ENCODE results near the gene SMAD7. TPM values are rescaled to one million over a fixed set of nuclear protein-coding genes. Genes with fewer than 3 reads are reported as not detected.
A peak's percentile ranks its signal among the peaks of the same experiment; 100 is the strongest.

Gene SMAD7
- total and polyA plus RNA-seq, 9 donors: 10.7 to 36.5 (median 13.7) TPM

- Histone ChIP-seq H3K27ac (peak overlapping the region; percentile 44 to 67), H3K9me3 (no peaks in the 10 kb centered on the region), H3K4me1 (ENCODE audit: insufficient read depth) (peaks cover 42% of the 10 kb centered on the region), H3K4me3 (peak overlapping the region; percentile 15), H3K36me3 (no peaks in the 10 kb centered on the region), H3K27me3 (no peaks in the 10 kb centered on the region)
- peak in 1 of 5 donors; percentile 30 for DNase-seq
- intact Hi-C loops (cut with DNase I): loop anchor here in 1 of 4 donors (10.0 kb wide), 1 partner anchor 164 kb away; no protein-coding TSS in a partner anchor
- TF ChIP-seq EP300 (IDR thresholded peaks at IDR 0.05): no peak
- TF ChIP-seq POLR2A (IDR thresholded peaks at IDR 0.05): no peak
- no peak for TF ChIP-seq CTCF (IDR thresholded peaks at IDR 0.05)
- WGBS, 3 donors: 35 to 48% (median 45%) methylated on average over 9 of the region's 9 CpGs
Measured at GRCh38 chr18:48938827-48939204, 11.9 kb downstream of the SMAD7 start.

GRCh38 chr18:48937869-48938750 lies 12.7 kb downstream of the SMAD7 start:
- DNase-seq: peak in 1 of 5 donors; percentile 14
- Histone ChIP-seq H3K4me1 (ENCODE audit: insufficient read depth) (peaks cover 44% of the 10 kb centered on the region), H3K36me3 (no peaks in the 10 kb centered on the region), H3K4me3 (no peak overlapping the region), H3K9me3 (no peaks in the 10 kb centered on the region), H3K27ac (peak overlapping the region in 1 of 2 donors; percentile 67), H3K27me3 (no peaks in the 10 kb centered on the region)
- WGBS, 3 donors: 77 to 84% (median 80%) methylated on average over 6 of the region's 6 CpGs
- TF ChIP-seq POLR2A (IDR thresholded peaks at IDR 0.05) (no peak), EP300 (IDR thresholded peaks at IDR 0.05) (no peak)
- intact Hi-C loops (cut with DNase I): loop anchor here in 1 of 4 donors (10.0 kb wide), 1 partner anchor 163 kb away; no protein-coding TSS in a partner anchor

- DNase-seq: peak in 2 of 5 donors; percentile 18 to 31
- no peaks in the 10 kb centered on the region for H3K36me3 ChIP-seq
- peaks cover 42% of the 10 kb centered on the region for H3K4me1 ChIP-seq (ENCODE audit: insufficient read depth)
- WGBS, 3 donors: 75 to 80% (median 80%) methylated on average over 8 to 9 of the region's 9 CpGs
- H3K27ac ChIP-seq: peak overlapping the region; percentile 83 to 91
- no peaks in the 10 kb centered on the region for H3K27me3 ChIP-seq
- TF ChIP-seq POLR2A (IDR thresholded peaks at IDR 0.05): no peak
- no peak for TF ChIP-seq CTCF (IDR thresholded peaks at IDR 0.05)
- TF ChIP-seq EP300 (IDR thresholded peaks at IDR 0.05): no peak
- no peak overlapping the region for H3K4me3 ChIP-seq
- H3K9me3 ChIP-seq: no peaks in the 10 kb centered on the region
- intact Hi-C loops (cut with DNase I): loop anchor here in 1 of 4 donors (10.0 kb wide), 1 partner anchor 161 kb away; no protein-coding TSS in a partner anchor
Measured at GRCh38 chr18:48935433-48935774, 15.4 kb downstream of the SMAD7 start.

- WGBS, 3 donors: 27 to 30% (median 28%) methylated on average over 14 of the region's 14 CpGs
- intact Hi-C loops (cut with DNase I): loop anchor here in 1 of 4 donors (10.0 kb wide), 1 partner anchor 160 kb away; no protein-coding TSS in a partner anchor
- peak in 2 of 5 donors; percentile 47 to 54 for DNase-seq
- no peaks in the 10 kb centered on the region for H3K27me3 ChIP-seq
- H3K9me3 ChIP-seq: no peaks in the 10 kb centered on the region
- peaks cover 42% of the 10 kb centered on the region for H3K4me1 ChIP-seq (ENCODE audit: insufficient read depth)
- H3K27ac ChIP-seq: peak overlapping the region; percentile 83 to 91
- TF ChIP-seq CTCF (IDR thresholded peaks at IDR 0.05) (no peak), EP300 (IDR thresholded peaks at IDR 0.05) (no peak), POLR2A (IDR thresholded peaks at IDR 0.05) (no peak)
- H3K36me3 ChIP-seq: no peaks in the 10 kb centered on the region
- no peak overlapping the region for H3K4me3 ChIP-seq
Measured at GRCh38 chr18:48934723-48935432, 15.9 kb downstream of the SMAD7 start.

All from ovary (tissue), 9 donors.